HepG2 (cell line): ENCODE results near the gene NEAT1. TPM values are rescaled to one million over a fixed set of nuclear protein-coding genes. Genes with fewer than 3 reads are reported as not detected.

Experiments
- ADNP ChIP-seq: sonication (generic); formaldehyde crosslinking; IDR thresholded peaks from 2 replicates; pipeline ENCODE4 v1.4.0; 2020; ENCODE audit warnings: missing genetic modification reagents
- ATAD3A ChIP-seq: sonication (generic); formaldehyde crosslinking; IDR thresholded peaks from 2 replicates; pipeline ENCODE4 v1.4.0; 2020; ENCODE audit warnings: missing genetic modification reagents
- CENPBD1 ChIP-seq: sonication (generic); formaldehyde crosslinking; IDR thresholded peaks from 2 replicates; pipeline ENCODE4 v1.8.0; 2022; ENCODE audit warnings: missing genetic modification reagents, low read depth, mild to moderate bottlenecking, borderline replicate concordance
- CSRNP2 ChIP-seq: sonication (generic); formaldehyde crosslinking; conservative IDR thresholded peaks from 2 replicates; pipeline ENCODE4 v1.8.0; 2022; ENCODE audit warnings: low read depth, missing genetic modification reagents
- HNRNPUL1 ChIP-seq: fragments of 200-400 bp; formaldehyde crosslinking; IDR thresholded peaks from 2 replicates; pipeline ENCODE4 v1.6.1; 2017; ENCODE audit warnings: low read depth, mild to moderate bottlenecking, low read length, moderate library complexity
- IKZF4 ChIP-seq: sonication (generic); formaldehyde crosslinking; IDR thresholded peaks from 2 replicates; pipeline ENCODE4 v1.5.1; 2020; ENCODE audit warnings: borderline replicate concordance, mild to moderate bottlenecking, low read depth, missing genetic modification reagents; ENCODE audit errors: not compliant biosample characterization
- KDM6A ChIP-seq: IDR thresholded peaks from 2 replicates; pipeline ENCODE4 v1.6.1; 2016; ENCODE audit warnings: low read depth
- KLF9 ChIP-seq: IDR thresholded peaks from 2 replicates; pipeline ENCODE4 v1.6.1; 2016; ENCODE audit warnings: low read depth
- MTF2 ChIP-seq: sonication (generic); formaldehyde crosslinking; IDR thresholded peaks from 2 replicates; pipeline ENCODE4 v1.5.0; 2020; ENCODE audit warnings: missing genetic modification reagents, borderline replicate concordance
- NFATC3 ChIP-seq: sonication (generic); formaldehyde crosslinking; IDR thresholded peaks from 2 replicates; pipeline ENCODE4 v1.5.1; 2020; ENCODE audit warnings: mild to moderate bottlenecking, missing genetic modification reagents
- PHF20 ChIP-seq: sonication (generic); formaldehyde crosslinking; IDR thresholded peaks from 2 replicates; pipeline ENCODE4 v1.5.0; 2020; ENCODE audit warnings: mild to moderate bottlenecking, missing genetic modification reagents
- RFX3 ChIP-seq: IDR thresholded peaks from 2 replicates; pipeline ENCODE4 v1.6.1; 2016; ENCODE audit warnings: missing biosample characterization, missing genetic modification reagents
- SALL2 ChIP-seq: sonication (generic); formaldehyde crosslinking; IDR thresholded peaks from 2 replicates; pipeline ENCODE4 v1.8.1; 2023; ENCODE audit warnings: mild to moderate bottlenecking, missing genetic modification reagents, inconsistent platforms
- SMARCC2 ChIP-seq: fragments of 450-650 bp; IDR thresholded peaks from 2 replicates; pipeline ENCODE4 v1.6.1; 2017; ENCODE audit warnings: antibody characterized with exemption, mild to moderate bottlenecking
- STAG1 ChIP-seq: sonication (generic); formaldehyde crosslinking; IDR thresholded peaks from 2 replicates; pipeline ENCODE4 v1.4.0; 2020; ENCODE audit warnings: missing genetic modification reagents
- TBP ChIP-seq: sonication (generic); formaldehyde crosslinking; IDR thresholded peaks from 2 replicates; pipeline ENCODE4 v1.5.0; 2020; ENCODE audit warnings: missing genetic modification reagents
- ZFYVE20 ChIP-seq: sonication (generic); formaldehyde crosslinking; IDR thresholded peaks from 2 replicates; pipeline ENCODE4 v1.8.0; 2023; ENCODE audit warnings: low read depth, mild to moderate bottlenecking, moderate library complexity, missing genetic modification reagents, borderline replicate concordance
- ZIK1 ChIP-seq: sonication (generic); formaldehyde crosslinking; IDR thresholded peaks from 2 replicates; pipeline ENCODE4 v1.5.0; 2020; ENCODE audit warnings: mild to moderate bottlenecking, low read depth, missing genetic modification reagents, borderline replicate concordance
- ZKSCAN5 ChIP-seq: sonication (generic); formaldehyde crosslinking; IDR thresholded peaks from 2 replicates; pipeline ENCODE4 v1.5.1; 2020; ENCODE audit warnings: mild to moderate bottlenecking, missing genetic modification reagents
- ZNF12 ChIP-seq: sonication (generic); formaldehyde crosslinking; IDR thresholded peaks from 2 replicates; pipeline ENCODE4 v1.5.0; 2020; ENCODE audit warnings: missing genetic modification reagents
- ZNF256 ChIP-seq: sonication (generic); formaldehyde crosslinking; conservative IDR thresholded peaks from 2 replicates; pipeline ENCODE4 v1.4.0; 2020; ENCODE audit warnings: missing genetic modification reagents
- ZNF383 ChIP-seq: sonication (generic); formaldehyde crosslinking; IDR thresholded peaks from 2 replicates; pipeline ENCODE4 v1.4.0; 2020; ENCODE audit warnings: missing genetic modification reagents, mild to moderate bottlenecking, borderline replicate concordance
- ZNF414 ChIP-seq: sonication (generic); formaldehyde crosslinking; IDR thresholded peaks from 2 replicates; pipeline ENCODE4 v1.5.0; 2020; ENCODE audit warnings: missing genetic modification reagents
- ZNF430 ChIP-seq: sonication (generic); formaldehyde crosslinking; IDR thresholded peaks from 2 replicates; pipeline ENCODE4 v1.9.0; 2021; ENCODE audit warnings: mild to moderate bottlenecking, missing genetic modification reagents
- ZNF446 ChIP-seq: sonication (generic); formaldehyde crosslinking; IDR thresholded peaks from 2 replicates; pipeline ENCODE4 v1.5.0; 2020; ENCODE audit warnings: mild to moderate bottlenecking, missing genetic modification reagents
- ZNF660 ChIP-seq: sonication (generic); formaldehyde crosslinking; IDR thresholded peaks from 2 replicates; pipeline ENCODE4 v1.5.1; 2020; ENCODE audit warnings: mild to moderate bottlenecking, low read depth, missing genetic modification reagents, borderline replicate concordance
- ZNF737 ChIP-seq: sonication (generic); formaldehyde crosslinking; IDR thresholded peaks from 2 replicates; pipeline ENCODE4 v1.5.0; 2020; ENCODE audit warnings: missing genetic modification reagents, mild to moderate bottlenecking, borderline replicate concordance
- ZNF780A ChIP-seq: sonication (generic); formaldehyde crosslinking; IDR thresholded peaks from 2 replicates; pipeline ENCODE4 v1.8.0; 2022; ENCODE audit warnings: mild to moderate bottlenecking, missing genetic modification reagents, moderate library complexity
- ZNF788 ChIP-seq: sonication (generic); formaldehyde crosslinking; IDR thresholded peaks from 2 replicates; pipeline ENCODE4 v1.5.0; 2020; ENCODE audit warnings: mild to moderate bottlenecking, missing genetic modification reagents, borderline replicate concordance
- polyA plus RNA-seq, 8 experiments: library from polyadenylated mRNA; depleted of rRNA in 3 of 8; stranded (reverse) in 7 of 8; unstranded in 1 of 8; fragments of >200 nt; fragmentation: Illumina TruSeq in 4 of 8; extraction: Trizol in 4 of 8; gene quantifications; 2 replicates each; pipeline versions ENCODE4 v1.2.1 to v1.2.3, GENCODE V29; 2011 to 2016; ENCODE audit warnings: low read depth in 4 of 8, missing spikeins in 1 of 8, mixed read lengths in 1 of 8; ENCODE audit not compliant: insufficient read depth in 1 of 8
- total RNA-seq, 5 experiments: library from RNA; depleted of rRNA; stranded (reverse); fragments of >200 nt; fragmentation: Illumina TruSeq; extraction: Trizol; gene quantifications; 2 replicates each; pipeline ENCODE4 v1.2.3, GENCODE V29; 2016; ENCODE audit warnings: low read depth in 1 of 5

NEAT1 gene
- total and polyA plus RNA-seq, 2 of the 13 experiments (the other 11 are each of a cell fraction or from before 2014, with no cell fraction given) = 20.5 to 41.2 TPM

GRCh38 chr11:65479184-65480145 is 56.9 kb downstream of the NEAT1 start (continued):
- no peak for TF ChIP-seq ADNP
- TF ChIP-seq PHF20 (CRISPR knock-in tag) = no peak
- no peak for TF ChIP-seq KDM6A (CRISPR knock-in tag)
- TF ChIP-seq ZFYVE20 (CRISPR knock-in tag) = no peak
- no peak for TF ChIP-seq CENPBD1 (CRISPR knock-in tag)
- TF ChIP-seq ZNF660 (CRISPR knock-in tag) = no peak
- no peak for TF ChIP-seq HNRNPUL1
- TF ChIP-seq ZNF430 (CRISPR knock-in tag) = no peak
- no peak for TF ChIP-seq SMARCC2
- peak; percentile 46; the same call in 1 of the 2 replicates for TF ChIP-seq SALL2
- no peak for TF ChIP-seq ZNF414 (CRISPR knock-in tag)
- no peak for TF ChIP-seq ZKSCAN5 (CRISPR knock-in tag)
- 0 out of 2 replicates have a peak, but pooled peaks have one; percentile 7 for TF ChIP-seq NFATC3 (CRISPR knock-in tag)
- no peak for TF ChIP-seq MTF2 (CRISPR knock-in tag)
- TF ChIP-seq TBP = no peak
- no peak for TF ChIP-seq ZNF737 (CRISPR knock-in tag)
- TF ChIP-seq ZNF256 (CRISPR knock-in tag) = no peak
- no peak for TF ChIP-seq RFX3 (CRISPR knock-in tag)
- no peak for TF ChIP-seq KLF9
- TF ChIP-seq IKZF4 = no peak
- TF ChIP-seq ZNF780A (CRISPR knock-in tag) = no peak
- TF ChIP-seq ZNF788 (CRISPR knock-in tag) = no peak
- no peak for TF ChIP-seq ZNF446 (CRISPR knock-in tag)
- no peak for TF ChIP-seq ZNF383
- peak; percentile 66 for TF ChIP-seq STAG1 (CRISPR knock-in tag)
- TF ChIP-seq CSRNP2 (CRISPR knock-in tag) = no peak
- TF ChIP-seq ATAD3A (CRISPR knock-in tag) = no peak
- TF ChIP-seq ZIK1 (CRISPR knock-in tag) = no peak
- no peak for TF ChIP-seq ZNF12 (CRISPR knock-in tag)
